ENCODE data around the gene NSUN6.
"Not testable (repeated sequence)": the region's sequence is repeated elsewhere in the genome, so short reads cannot be mapped to it uniquely, and the experiment has no call there.

GRCh38 chr10:18632500-18632899, 18.9 kb downstream of the NSUN6 start:
- TF ChIP-seq, protein P1, sequence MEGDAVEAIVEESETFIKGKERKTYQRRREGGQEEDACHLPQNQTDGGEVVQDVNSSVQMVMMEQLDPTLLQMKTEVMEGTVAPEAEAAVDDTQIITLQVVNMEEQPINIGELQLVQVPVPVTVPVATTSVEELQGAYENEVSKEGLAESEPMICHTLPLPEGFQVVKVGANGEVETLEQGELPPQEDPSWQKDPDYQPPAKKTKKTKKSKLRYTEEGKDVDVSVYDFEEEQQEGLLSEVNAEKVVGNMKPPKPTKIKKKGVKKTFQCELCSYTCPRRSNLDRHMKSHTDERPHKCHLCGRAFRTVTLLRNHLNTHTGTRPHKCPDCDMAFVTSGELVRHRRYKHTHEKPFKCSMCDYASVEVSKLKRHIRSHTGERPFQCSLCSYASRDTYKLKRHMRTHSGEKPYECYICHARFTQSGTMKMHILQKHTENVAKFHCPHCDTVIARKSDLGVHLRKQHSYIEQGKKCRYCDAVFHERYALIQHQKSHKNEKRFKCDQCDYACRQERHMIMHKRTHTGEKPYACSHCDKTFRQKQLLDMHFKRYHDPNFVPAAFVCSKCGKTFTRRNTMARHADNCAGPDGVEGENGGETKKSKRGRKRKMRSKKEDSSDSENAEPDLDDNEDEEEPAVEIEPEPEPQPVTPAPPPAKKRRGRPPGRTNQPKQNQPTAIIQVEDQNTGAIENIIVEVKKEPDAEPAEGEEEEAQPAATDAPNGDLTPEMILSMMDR (IDR thresholded peaks at IDR 0.05), result not testable (repeated sequence)
- not testable (repeated sequence) for TF ChIP-seq EP300 (IDR thresholded peaks at IDR 0.05)
